AG10803 (cell line): ENCODE results near the gene MYBPHL.
"Not testable (repeated sequence)": the region's sequence is repeated elsewhere in the genome, so short reads cannot be mapped to it uniquely, and the experiment has no call there.

ENCODE experiments used
- DNase-seq: peaks from one replicate; pipeline ENCODE4 v3.0.0; 2010; ENCODE audit warnings: low read depth
- H3K4me3 ChIP-seq: 2 replicates; pipeline ENCODE4 v1.5.1; 2011; ENCODE audit warnings: mild to moderate bottlenecking, low read length, control low read depth
- TF ChIP-seq, protein P1 (sequence below): conservative IDR thresholded peaks from 2 replicates; pipeline ENCODE4 v1.5.1; 2011; ENCODE audit warnings: mild to moderate bottlenecking, low read length, control low read depth, inconsistent platforms

Gene MYBPHL

GRCh38 chr1:109307274-109308021, 637 bp upstream of the MYBPHL start:
- TF ChIP-seq, protein P1, sequence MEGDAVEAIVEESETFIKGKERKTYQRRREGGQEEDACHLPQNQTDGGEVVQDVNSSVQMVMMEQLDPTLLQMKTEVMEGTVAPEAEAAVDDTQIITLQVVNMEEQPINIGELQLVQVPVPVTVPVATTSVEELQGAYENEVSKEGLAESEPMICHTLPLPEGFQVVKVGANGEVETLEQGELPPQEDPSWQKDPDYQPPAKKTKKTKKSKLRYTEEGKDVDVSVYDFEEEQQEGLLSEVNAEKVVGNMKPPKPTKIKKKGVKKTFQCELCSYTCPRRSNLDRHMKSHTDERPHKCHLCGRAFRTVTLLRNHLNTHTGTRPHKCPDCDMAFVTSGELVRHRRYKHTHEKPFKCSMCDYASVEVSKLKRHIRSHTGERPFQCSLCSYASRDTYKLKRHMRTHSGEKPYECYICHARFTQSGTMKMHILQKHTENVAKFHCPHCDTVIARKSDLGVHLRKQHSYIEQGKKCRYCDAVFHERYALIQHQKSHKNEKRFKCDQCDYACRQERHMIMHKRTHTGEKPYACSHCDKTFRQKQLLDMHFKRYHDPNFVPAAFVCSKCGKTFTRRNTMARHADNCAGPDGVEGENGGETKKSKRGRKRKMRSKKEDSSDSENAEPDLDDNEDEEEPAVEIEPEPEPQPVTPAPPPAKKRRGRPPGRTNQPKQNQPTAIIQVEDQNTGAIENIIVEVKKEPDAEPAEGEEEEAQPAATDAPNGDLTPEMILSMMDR, result no peak
- no peak overlapping the region for H3K4me3 ChIP-seq
- no peak for DNase-seq

DNA sequence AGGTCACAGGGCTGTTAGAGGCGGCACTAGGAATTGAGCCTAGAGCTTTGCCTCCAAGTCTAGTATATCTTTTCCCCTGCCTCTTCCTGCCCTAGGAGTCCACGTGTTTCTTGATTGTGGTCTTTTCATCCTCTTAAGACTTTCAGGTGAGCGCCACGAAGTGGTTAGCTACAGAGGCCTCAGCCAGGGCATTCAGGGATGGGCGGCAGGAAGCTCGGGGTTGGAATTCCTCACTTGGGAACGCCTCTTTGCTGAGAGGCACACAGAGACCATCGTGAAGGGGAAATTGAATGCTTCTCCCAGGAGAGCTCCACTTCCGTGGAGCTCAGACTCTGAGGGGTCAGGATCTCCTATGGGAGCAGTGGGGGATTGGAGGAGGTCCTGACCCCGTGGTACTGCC, 820 bp downstream of the MYBPHL start:
- not testable (repeated sequence) for H3K4me3 ChIP-seq, DNase-seq

- no peak overlapping the region for H3K4me3 ChIP-seq
- TF ChIP-seq, protein P1, result no peak
- no peak for DNase-seq
These were observed 2.4 kb downstream of the MYBPHL start for GRCh38 chr1:109304226-109304920.

DNA sequence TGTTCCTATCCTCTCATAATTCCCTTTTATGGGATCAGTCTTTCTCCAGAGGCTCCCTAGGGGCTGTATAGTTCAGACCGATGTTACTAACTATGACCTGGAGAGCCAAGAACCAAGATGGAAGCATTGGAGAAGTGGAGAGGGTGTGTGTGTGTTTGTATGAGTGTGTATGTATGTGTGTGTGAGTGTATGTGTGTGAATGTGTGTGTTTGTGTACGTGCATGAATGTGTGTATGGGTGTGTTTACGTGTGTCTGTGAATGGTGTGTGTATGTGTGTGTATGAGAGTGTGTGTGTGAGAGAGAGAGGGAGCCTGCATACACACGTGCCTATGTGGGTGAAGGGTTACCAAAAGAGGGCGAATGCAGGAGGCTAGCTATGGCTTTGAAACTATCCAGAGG, 4.9 kb downstream of the MYBPHL start:
- H3K4me3 ChIP-seq, result no peak overlapping the region
- TF ChIP-seq, protein P1, result no peak
- DNase-seq, result no peak

- DNase-seq, result no peak
- TF ChIP-seq, protein P1, result no peak
- H3K4me3 ChIP-seq, result no peak overlapping the region
These were observed 6.1 kb downstream of the MYBPHL start for GRCh38 chr1:109300650-109301151.

GRCh38 chr1:109299558-109300343, 7.1 kb downstream of the MYBPHL start:
- TF ChIP-seq, protein P1, result no peak
- no peak overlapping the region for H3K4me3 ChIP-seq
- peak; percentile 10 for DNase-seq
